ENCODE results near the gene KRTAP4-1.

- no peak for TF ChIP-seq CTCF (IDR thresholded peaks at IDR 0.05; ENCODE audit: extremely low read depth in 1 of 2, insufficient read depth in 1 of 2, low read depth in 1 of 2, low read length in 2 of 2)
- no peak for TF ChIP-seq POLR2AphosphoS5 (IDR thresholded peaks at IDR 0.05; ENCODE audit: insufficient read depth, low read depth, low read length)
- no peak for TF ChIP-seq POLR2A (IDR thresholded peaks at IDR 0.05; ENCODE audit: low read depth, low read length)
- no peak for TF ChIP-seq EZH2 (IDR thresholded peaks at IDR 0.05; ENCODE audit: borderline replicate concordance, low read depth, low read length, severe bottlenecking)
- no peak for TF ChIP-seq MAX (IDR thresholded peaks at IDR 0.05; ENCODE audit: insufficient read depth, insufficient read length)
- TF ChIP-seq FOS (IDR thresholded peaks at IDR 0.05; ENCODE audit: borderline replicate concordance, insufficient read depth, low read length) = no peak
- no peak for TF ChIP-seq JUN (IDR thresholded peaks at IDR 0.05; ENCODE audit: borderline replicate concordance, insufficient read depth, insufficient read length, low read depth)
- TF ChIP-seq MYC (IDR thresholded peaks at IDR 0.05; ENCODE audit: low read depth, low read length) = no peak
Measured at GRCh38 chr17:41147531-41148204, 37.0 kb downstream of the KRTAP4-1 start.
